Panc1 (cell line): ENCODE data around the gene ANXA3. TPM values are rescaled to one million over a fixed set of nuclear protein-coding genes. Genes with fewer than 3 reads are reported as not detected.

ENCODE experiments used
- ATAC-seq: fragments of 200-7000 bp; cut with Tn5 transposase; 2 replicates; pipeline ENCODE4 v1.9.1; 2020; ENCODE audit warnings: mild to moderate bottlenecking, moderate library complexity
- BruUV-seq: library from RNA; stranded (reverse); fragments of 400-500 nt; replicated peaks from 2 replicates; lab custom pipeline; 2021; lab: Mats Ljungman, UMichigan
- CTCF ChIA-PET: fragments of 300-600 bp; sonication (Branson Sonifier 250); formaldehyde crosslinking; loops from one replicate; lab custom pipeline; 2022; ENCODE audit warnings: antibody characterized with exemption; lab: Charles Lee
- POLR2A ChIA-PET: fragments of 300-600 bp; sonication (Branson Sonifier 250); formaldehyde crosslinking; loops from one replicate; lab custom pipeline; 2022; ENCODE audit warnings: antibody characterized with exemption; lab: Charles Lee
- DNase-seq: peaks from one replicate; pipeline ENCODE4 v3.0.0-alpha.2; 2010; ENCODE audit warnings: low read depth, low spot score
- H3K27ac ChIP-seq: 2 replicates; pipeline ENCODE4 v1.5.1; 2011; ENCODE audit warnings: mild to moderate bottlenecking, low read length, inconsistent platforms
- H3K27me3 ChIP-seq: fragments of 200-500 bp; sonication (Bioruptor generic); 2 replicates; pipeline ENCODE4 v1.6.0; 2014; ENCODE audit warnings: low read length, inconsistent platforms; ENCODE audit not compliant: control insufficient read depth, insufficient read depth
- H3K36me3 ChIP-seq: fragments of 200-500 bp; sonication (Bioruptor generic); 2 replicates; pipeline ENCODE4 v1.5.1; 2014; ENCODE audit warnings: inconsistent platforms, mild to moderate bottlenecking, low read length, moderate library complexity; ENCODE audit not compliant: control insufficient read depth, insufficient read depth
- H3K4me1 ChIP-seq: 2 replicates; pipeline ENCODE4 v1.5.1; 2011; ENCODE audit warnings: inconsistent platforms, mild to moderate bottlenecking, low read length, moderate library complexity; ENCODE audit not compliant: control insufficient read depth, insufficient read depth
- H3K4me3 ChIP-seq, 2 experiments: 2 replicates each; pipeline ENCODE4 v1.5.1; 2011 to 2012; ENCODE audit warnings: low read depth in 2 of 2, low read length in 2 of 2, mild to moderate bottlenecking in 2 of 2, inconsistent platforms in 1 of 2, moderate library complexity in 1 of 2
- H3K9me3 ChIP-seq: fragments of 200-500 bp; sonication (Bioruptor generic); 2 replicates; pipeline ENCODE4 v1.5.1; 2014; ENCODE audit warnings: low read depth, mild to moderate bottlenecking, inconsistent platforms, low read length, moderate library complexity; ENCODE audit not compliant: control insufficient read depth, insufficient read depth
- CTCF ChIP-seq: fragments of 450-650 bp; IDR thresholded peaks from 2 replicates; pipeline ENCODE4 v1.5.1; 2017; ENCODE audit warnings: mild to moderate bottlenecking
- POLR2AphosphoS5 ChIP-seq: IDR thresholded peaks from 2 replicates; pipeline ENCODE4 v1.6.1; 2012; ENCODE audit warnings: mild to moderate bottlenecking, low read depth, low read length, moderate library complexity
- REST ChIP-seq, 2 experiments: IDR thresholded peaks; 2 replicates each; pipeline ENCODE4 v1.6.1; 2011 to 2012; ENCODE audit warnings: low read depth in 2 of 2, control low read depth in 1 of 2, low read length in 1 of 2, mild to moderate bottlenecking in 1 of 2, moderate library complexity in 1 of 2; ENCODE audit not compliant: insufficient read depth in 1 of 2
- SIN3A ChIP-seq: IDR thresholded peaks from 2 replicates; pipeline ENCODE4 v1.6.1; 2012; ENCODE audit warnings: low read depth, mild to moderate bottlenecking, low read length, moderate library complexity, borderline replicate concordance; ENCODE audit not compliant: insufficient read depth
- TCF7L2 ChIP-seq: IDR thresholded peaks from 2 replicates; pipeline ENCODE4 v1.6.1; 2011; ENCODE audit warnings: mild to moderate bottlenecking, low read depth, low read length, inconsistent platforms
- in situ Hi-C: cut with HindIII; loops from 2 replicates; pipeline ENCODE4 v1.10.0; 2016; ENCODE audit warnings: low sequenced_read_pairs, low pct_unique_long_range_greater_than_20kb
- intact Hi-C: fragments of 100-400 bp; cut with micrococcal nuclease; formaldehyde crosslinking; loops from one replicate; pipeline ENCODE4 v1.10.0; 2022; ENCODE audit not compliant: unreplicated experiment
- total RNA-seq: library from RNA; stranded (reverse); gene quantifications from one replicate; pipeline ENCODE4 v1.2.1, GENCODE V29; 2021; ENCODE audit not compliant: unreplicated experiment

Gene ANXA3
- total RNA-seq, 1 experiment from 2014 or later = 1.5 TPM

- H3K36me3 ChIP-seq = no peaks in the 10 kb centered on the region
- H3K4me1 ChIP-seq = no peaks in the 10 kb centered on the region
- no peak for ATAC-seq
- no peak for DNase-seq
- no peaks in the 10 kb centered on the region for H3K9me3 ChIP-seq
- H3K27ac ChIP-seq = no peak overlapping the region
- intact Hi-C loops = no loop called here
- POLR2A ChIA-PET = no interaction called here
- no peaks in the 10 kb centered on the region for H3K27me3 ChIP-seq
- CTCF ChIA-PET = no interaction called here
- H3K4me3 ChIP-seq = no peak overlapping the region
- in situ Hi-C loops = no loop called here
- TF ChIP-seq SIN3A (no peak), REST (IDR thresholded peaks at IDR 0.05; ENCODE audit: insufficient read depth in 1 of 2, low read depth in 2 of 2, low read length in 1 of 2) (no peak)
- BruUV-seq = no TSS peak
Observed at GRCh38 chr4:78525559-78525958, 26.0 kb upstream of the ANXA3 start.

GRCh38 chr4:78527103-78527502, 24.5 kb upstream of the ANXA3 start:
- BruUV-seq = no TSS peak
- intact Hi-C loops = no loop called here
- no peak for DNase-seq
- ATAC-seq = no peak
- TF ChIP-seq SIN3A (no peak), TCF7L2 (no peak), REST (IDR thresholded peaks at IDR 0.05; ENCODE audit: insufficient read depth in 1 of 2, low read depth in 2 of 2, low read length in 1 of 2) (no peak), POLR2AphosphoS5 (no peak), CTCF (no peak)
- in situ Hi-C loops = no loop called here
- no peaks in the 10 kb centered on the region for H3K9me3 ChIP-seq
- ChIA-PET CTCF (no interaction called here), POLR2A (no interaction called here)
- no peak overlapping the region for H3K27ac ChIP-seq
- no peaks in the 10 kb centered on the region for H3K27me3 ChIP-seq
- no peaks in the 10 kb centered on the region for H3K4me1 ChIP-seq
- H3K36me3 ChIP-seq = no peaks in the 10 kb centered on the region
- H3K4me3 ChIP-seq = no peak overlapping the region
